Vagina (tissue), 2 donors: Measurements from ENCODE around the gene VDAC1. TPM values are rescaled to one million over a fixed set of nuclear protein-coding genes. Genes with fewer than 3 reads are reported as not detected.

ENCODE experiments used
- DNase-seq, 2 donors: peaks; one replicate each; pipeline ENCODE4 v3.0.0-alpha.2; 2017; ENCODE audit errors: extremely low spot score in 2 of 2
- H3K27ac ChIP-seq: fragments of 200-600 bp; sonication (generic); one replicate; pipeline ENCODE4 v1.5.1; 2019
- H3K27me3 ChIP-seq: fragments of 200-600 bp; sonication (generic); one replicate; pipeline ENCODE4 v1.5.1; 2019
- H3K36me3 ChIP-seq, 2 donors: fragments of 200-600 bp; sonication (generic); one replicate each; pipeline ENCODE4 v1.5.1; 2017 to 2019
- H3K4me1 ChIP-seq: fragments of 200-600 bp; sonication (generic); one replicate; pipeline ENCODE4 v1.5.1; 2019
- H3K4me3 ChIP-seq, 2 donors: fragments of 200-600 bp; sonication (generic); 1 replicate in 1 of 2; 2 replicates in 1 of 2; pipeline ENCODE4 v1.5.1; 2016 to 2019
- H3K9me3 ChIP-seq: fragments of 200-600 bp; sonication (generic); one replicate; pipeline ENCODE4 v1.5.1; 2019
- POLR2A ChIP-seq, 2 donors: fragments of 450-650 bp; IDR thresholded peaks; one replicate each; pipeline ENCODE4 v1.6.1; 2017; ENCODE audit warnings: antibody characterized with exemption in 2 of 2, mild to moderate bottlenecking in 2 of 2, moderate library complexity in 2 of 2
- POLR2AphosphoS5 ChIP-seq, 2 donors: sonication (generic); formaldehyde crosslinking; IDR thresholded peaks; one replicate each; pipeline ENCODE4 v1.9.0; 2017; ENCODE audit warnings: antibody characterized with exemption in 2 of 2, mild to moderate bottlenecking in 2 of 2, low read depth in 1 of 2; ENCODE audit not compliant: insufficient read depth in 1 of 2
- intact Hi-C: fragments of 100-400 bp; cut with DNase I; formaldehyde crosslinking; loops from one replicate; pipeline ENCODE4 v1.15.1; 2023
- total RNA-seq: library from RNA; depleted of rRNA; stranded (reverse); fragments of >200 nt; gene quantifications from one replicate; pipeline ENCODE4 v1.2.3, GENCODE V29; 2016
- TF ChIP-seq, protein P1 (sequence below), 3 experiments: fragments of 450-650 bp in 2 of 3; fragments of 200-600 bp in 1 of 3; sonication (generic) in 1 of 3; IDR thresholded peaks; one replicate each; pipeline ENCODE4 v1.5.1; 2017 to 2019; ENCODE audit warnings: antibody characterized with exemption in 3 of 3, mild to moderate bottlenecking in 2 of 3, moderate library complexity in 2 of 3

Gene VDAC1
- total RNA-seq, 1 donor from 2014 or later: 95.3 TPM

DNA sequence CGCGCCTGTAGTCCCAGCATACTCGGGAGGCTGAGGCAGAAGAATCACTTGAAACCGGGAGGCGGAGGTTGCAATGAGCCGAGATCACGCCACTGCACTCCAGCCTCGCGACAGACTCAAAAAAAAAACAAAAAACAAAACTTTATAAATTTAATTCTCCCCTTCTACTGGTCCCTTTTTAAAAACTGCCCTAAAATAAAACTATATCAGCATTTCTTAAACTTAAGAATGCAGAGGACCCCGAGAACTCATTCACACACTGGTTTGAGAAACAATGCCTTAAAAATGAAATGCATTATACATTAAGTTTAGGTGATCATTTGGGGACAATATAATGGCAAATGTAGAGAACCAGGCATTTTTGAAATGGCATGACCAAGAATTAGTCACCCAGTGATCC, 38.7 kb downstream of the VDAC1 start:
- peaks cover 0 to 6% of the 10 kb centered on the region in 2 donors for H3K36me3 ChIP-seq
- peaks cover 34% of the 10 kb centered on the region for H3K4me1 ChIP-seq
- H3K27ac ChIP-seq: no peak overlapping the region
- no peak overlapping the region for H3K4me3 ChIP-seq
- no peaks in the 10 kb centered on the region for H3K9me3 ChIP-seq
- no peaks in the 10 kb centered on the region for H3K27me3 ChIP-seq
- TF ChIP-seq POLR2A (IDR thresholded peaks at IDR 0.05) (no peak), POLR2AphosphoS5 (IDR thresholded peaks at IDR 0.05; ENCODE audit: insufficient read depth in 1 of 2, low read depth in 1 of 2) (no peak)
- TF ChIP-seq, protein P1, sequence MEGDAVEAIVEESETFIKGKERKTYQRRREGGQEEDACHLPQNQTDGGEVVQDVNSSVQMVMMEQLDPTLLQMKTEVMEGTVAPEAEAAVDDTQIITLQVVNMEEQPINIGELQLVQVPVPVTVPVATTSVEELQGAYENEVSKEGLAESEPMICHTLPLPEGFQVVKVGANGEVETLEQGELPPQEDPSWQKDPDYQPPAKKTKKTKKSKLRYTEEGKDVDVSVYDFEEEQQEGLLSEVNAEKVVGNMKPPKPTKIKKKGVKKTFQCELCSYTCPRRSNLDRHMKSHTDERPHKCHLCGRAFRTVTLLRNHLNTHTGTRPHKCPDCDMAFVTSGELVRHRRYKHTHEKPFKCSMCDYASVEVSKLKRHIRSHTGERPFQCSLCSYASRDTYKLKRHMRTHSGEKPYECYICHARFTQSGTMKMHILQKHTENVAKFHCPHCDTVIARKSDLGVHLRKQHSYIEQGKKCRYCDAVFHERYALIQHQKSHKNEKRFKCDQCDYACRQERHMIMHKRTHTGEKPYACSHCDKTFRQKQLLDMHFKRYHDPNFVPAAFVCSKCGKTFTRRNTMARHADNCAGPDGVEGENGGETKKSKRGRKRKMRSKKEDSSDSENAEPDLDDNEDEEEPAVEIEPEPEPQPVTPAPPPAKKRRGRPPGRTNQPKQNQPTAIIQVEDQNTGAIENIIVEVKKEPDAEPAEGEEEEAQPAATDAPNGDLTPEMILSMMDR (IDR thresholded peaks at IDR 0.05): no peak
- DNase-seq: no peak
- intact Hi-C loops: no loop called here

DNA sequence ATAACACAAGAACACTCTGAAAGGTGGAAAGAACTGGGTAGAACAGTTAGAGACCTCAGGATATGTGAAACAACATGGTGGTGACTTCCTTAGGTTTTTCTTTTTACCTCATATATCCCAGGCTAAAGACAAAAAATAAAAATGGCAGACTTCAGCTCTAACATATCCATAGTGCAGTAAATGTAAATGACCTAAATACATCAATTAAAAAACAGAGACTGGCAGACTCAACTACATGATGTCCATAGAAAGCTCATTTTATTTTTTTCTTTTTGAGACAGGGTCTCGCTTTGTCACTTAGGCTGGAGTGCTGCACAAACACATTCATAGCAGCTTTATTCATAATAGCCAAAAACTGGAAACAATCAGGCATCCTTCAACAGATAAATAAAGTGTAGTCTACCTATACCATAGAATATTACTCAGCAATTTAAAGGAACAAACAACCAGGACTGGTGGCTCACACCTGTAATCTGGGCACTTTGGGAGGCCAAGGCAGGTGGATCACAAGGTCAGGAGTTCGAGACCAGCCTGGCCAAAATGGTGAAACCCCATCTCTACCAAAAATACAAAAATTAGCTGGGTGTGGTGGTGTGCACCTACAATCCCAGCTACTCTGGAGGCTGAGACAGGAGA, 41.2 kb downstream of the VDAC1 start:
- TF ChIP-seq, protein P1 (IDR thresholded peaks at IDR 0.05): no peak
- TF ChIP-seq POLR2AphosphoS5 (IDR thresholded peaks at IDR 0.05; ENCODE audit: insufficient read depth in 1 of 2, low read depth in 1 of 2): no peak
- no peak for TF ChIP-seq POLR2A (IDR thresholded peaks at IDR 0.05)
- no peak overlapping the region for H3K27ac ChIP-seq
- peaks cover 26% of the 10 kb centered on the region for H3K4me1 ChIP-seq
- intact Hi-C loops: no loop called here
- DNase-seq: no peak
- H3K9me3 ChIP-seq: no peaks in the 10 kb centered on the region
- H3K4me3 ChIP-seq: no peak overlapping the region
- H3K27me3 ChIP-seq: no peaks in the 10 kb centered on the region
- H3K36me3 ChIP-seq: peaks cover 0 to 6% of the 10 kb centered on the region in 2 donors

DNA sequence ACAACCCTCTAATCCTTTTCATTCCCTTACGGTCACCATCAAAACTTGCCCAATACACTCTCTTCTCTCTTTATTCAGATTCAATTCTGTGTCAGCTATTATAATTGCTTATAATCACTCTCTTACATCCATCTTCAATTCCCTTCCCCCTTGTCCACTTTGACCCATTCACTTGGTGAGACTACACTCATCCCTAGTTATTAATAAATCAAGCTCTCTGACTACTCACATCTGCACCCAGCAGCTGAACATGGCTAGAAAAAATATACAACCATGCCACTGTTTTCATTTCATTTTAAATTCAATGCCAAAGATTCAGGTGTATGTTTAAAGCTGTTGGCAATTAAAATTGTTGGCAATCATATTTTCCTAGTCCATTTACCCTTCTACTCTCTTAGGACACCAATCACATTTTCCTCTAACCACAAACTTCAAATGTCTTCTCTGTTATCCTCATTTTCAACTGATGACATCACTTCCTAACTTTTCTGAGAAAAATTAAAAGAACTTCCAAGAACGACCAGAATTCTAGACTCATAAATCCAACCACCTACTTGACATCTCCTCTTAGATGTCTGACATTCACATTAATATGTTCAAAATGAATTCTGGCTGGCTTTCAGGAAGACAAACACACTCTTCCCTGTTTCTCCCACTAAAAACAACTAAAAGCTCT, 41.8 kb downstream of the VDAC1 start:
- DNase-seq: no peak
- no peaks in the 10 kb centered on the region for H3K9me3 ChIP-seq
- peaks cover 0 to 10% of the 10 kb centered on the region in 2 donors for H3K36me3 ChIP-seq
- H3K27me3 ChIP-seq: no peaks in the 10 kb centered on the region
- no peak overlapping the region for H3K4me3 ChIP-seq
- H3K27ac ChIP-seq: no peak overlapping the region
- TF ChIP-seq POLR2AphosphoS5 (IDR thresholded peaks at IDR 0.05; ENCODE audit: insufficient read depth in 1 of 2, low read depth in 1 of 2): no peak
- TF ChIP-seq, protein P1 (IDR thresholded peaks at IDR 0.05): no peak
- TF ChIP-seq POLR2A (IDR thresholded peaks at IDR 0.05): no peak
- intact Hi-C loops: no loop called here
- H3K4me1 ChIP-seq: peaks cover 25% of the 10 kb centered on the region

DNA sequence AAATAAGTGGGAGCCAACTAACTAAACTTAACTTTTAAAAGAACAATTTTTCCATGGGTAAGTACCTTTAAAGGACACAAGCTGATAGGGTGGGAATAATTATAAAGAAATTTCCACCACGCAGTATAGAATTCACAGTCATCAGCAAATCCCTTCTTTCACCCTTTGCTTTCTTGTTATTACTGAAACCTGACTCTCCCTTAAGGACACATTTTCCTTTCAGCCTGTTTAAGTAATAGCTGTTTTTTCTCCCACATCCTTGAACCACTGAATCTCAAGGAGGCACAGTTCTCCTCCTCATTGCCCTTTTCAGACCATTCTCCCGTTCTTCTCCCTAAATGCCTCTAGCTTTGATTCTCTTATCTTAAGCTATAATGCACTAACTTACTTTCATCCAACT, 42.6 kb downstream of the VDAC1 start:
- peaks cover 17% of the 10 kb centered on the region for H3K4me1 ChIP-seq
- intact Hi-C loops: no loop called here
- H3K36me3 ChIP-seq: peaks cover 0 to 18% of the 10 kb centered on the region in 2 donors
- H3K27me3 ChIP-seq: no peaks in the 10 kb centered on the region
- H3K9me3 ChIP-seq: no peaks in the 10 kb centered on the region
- no peak for DNase-seq
- H3K27ac ChIP-seq: no peak overlapping the region
- TF ChIP-seq POLR2AphosphoS5 (IDR thresholded peaks at IDR 0.05; ENCODE audit: insufficient read depth in 1 of 2, low read depth in 1 of 2) (no peak), POLR2A (IDR thresholded peaks at IDR 0.05) (no peak)
- TF ChIP-seq, protein P1 (IDR thresholded peaks at IDR 0.05): no peak
- H3K4me3 ChIP-seq: no peak overlapping the region

DNA sequence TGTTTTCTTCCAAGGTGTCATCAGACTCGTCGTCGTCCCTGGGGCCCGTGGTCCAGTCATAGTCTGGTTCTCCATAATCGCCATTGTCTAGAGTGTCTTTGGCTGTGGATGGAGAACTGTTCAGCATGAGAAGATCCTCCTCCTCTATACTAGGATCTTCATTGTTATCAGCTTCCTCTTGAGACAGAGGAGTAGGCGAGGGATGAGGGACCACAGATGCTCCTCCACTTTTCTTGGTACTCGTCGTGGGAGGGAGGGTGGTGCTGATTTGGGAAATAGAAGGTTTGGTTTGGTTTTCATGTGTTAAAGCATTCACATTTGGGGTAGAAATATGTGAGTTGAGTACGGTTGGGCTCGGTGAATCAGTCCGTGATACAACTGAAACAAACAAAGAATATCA, 45.1 kb downstream of the VDAC1 start:
- DNase-seq: no peak
- TF ChIP-seq, protein P1 (IDR thresholded peaks at IDR 0.05): no peak
- no peak for TF ChIP-seq POLR2A (IDR thresholded peaks at IDR 0.05)
- peaks cover 0 to 28% of the 10 kb centered on the region in 2 donors for H3K36me3 ChIP-seq
- intact Hi-C loops: no loop called here
- H3K9me3 ChIP-seq: no peaks in the 10 kb centered on the region
- no peak overlapping the region for H3K27ac ChIP-seq
- no peaks in the 10 kb centered on the region for H3K27me3 ChIP-seq
- no peak overlapping the region for H3K4me3 ChIP-seq
- H3K4me1 ChIP-seq: no peaks in the 10 kb centered on the region
